ENCODE measurements around the gene SKIC3.

Gene SKIC3

GRCh38 chr5:95554647-95555548, at the start of gene SKIC3, which contains the start of gene ARSK:
Gene SKIC3, minus strand, starts transcription at chr5:95554977. Its CDS starts 7,827 bp downstream, at chr5:95547150.
Gene ARSK, plus strand, starts transcription at chr5:95555101. Its CDS starts 178 bp downstream, at chr5:95555279.
- DNase-seq = peak; percentile 82

- no peak for DNase-seq
These were observed 45.8 kb upstream of the SKIC3 start for GRCh38 chr5:95600557-95600956.

- no peak for DNase-seq
These were observed 44.5 kb upstream of the SKIC3 start for GRCh38 chr5:95599252-95599651.

- no peak for DNase-seq
These were observed 40.6 kb upstream of the SKIC3 start for GRCh38 chr5:95595289-95595931.

- no peak for DNase-seq
These were observed 36.7 kb upstream of the SKIC3 start for GRCh38 chr5:95591490-95591901.

- DNase-seq = no peak
These were observed 36.1 kb upstream of the SKIC3 start for GRCh38 chr5:95590880-95591279.

- DNase-seq = no peak
These were observed 29.2 kb upstream of the SKIC3 start for GRCh38 chr5:95583992-95584391.

- no peak for DNase-seq
These were observed 26.8 kb upstream of the SKIC3 start for GRCh38 chr5:95581576-95581975.

- no peak for DNase-seq
These were observed 17.2 kb upstream of the SKIC3 start for GRCh38 chr5:95572016-95572415.

GRCh38 chr5:95565280-95565920, 10.6 kb upstream of the SKIC3 start:
- no peak for DNase-seq

- no peak for DNase-seq
These were observed 9.7 kb upstream of the SKIC3 start for GRCh38 chr5:95564450-95564849.

- DNase-seq = no peak
These were observed 8.6 kb upstream of the SKIC3 start for GRCh38 chr5:95563367-95563766.

GRCh38 chr5:95562282-95562681, 7.5 kb upstream of the SKIC3 start:
- DNase-seq = no peak

GRCh38 chr5:95557841-95558240, 3.1 kb upstream of the SKIC3 start:
- DNase-seq = no peak

GRCh38 chr5:95555553-95555952, 776 bp upstream of the SKIC3 start:
- no peak for DNase-seq

GRCh38 chr5:95554331-95554646, 488 bp downstream of the SKIC3 start:
- DNase-seq = no peak

GRCh38 chr5:95549030-95549429, 5.7 kb downstream of the SKIC3 start:
- DNase-seq = no peak

- no peak for DNase-seq
These were observed 11.6 kb downstream of the SKIC3 start for GRCh38 chr5:95543017-95543705.

GRCh38 chr5:95537501-95537900, 17.3 kb downstream of the SKIC3 start:
- no peak for DNase-seq

- DNase-seq = no peak
These were observed 21.0 kb downstream of the SKIC3 start for GRCh38 chr5:95533761-95534160.

GRCh38 chr5:95533106-95533505, 21.7 kb downstream of the SKIC3 start:
- DNase-seq = no peak

GRCh38 chr5:95532415-95532814, 22.4 kb downstream of the SKIC3 start:
- DNase-seq = no peak

GRCh38 chr5:95531491-95531890, 23.3 kb downstream of the SKIC3 start:
- no peak for DNase-seq

Data from activated CD4-positive, CD25-positive, alpha-beta regulatory T cell treated with anti-CD3 and anti-CD28 coated beads, Interleukin-2, amount 50 U/mL, for 72 hours (primary cell).